ENCODE data around the gene SLC9C2.

DNA sequence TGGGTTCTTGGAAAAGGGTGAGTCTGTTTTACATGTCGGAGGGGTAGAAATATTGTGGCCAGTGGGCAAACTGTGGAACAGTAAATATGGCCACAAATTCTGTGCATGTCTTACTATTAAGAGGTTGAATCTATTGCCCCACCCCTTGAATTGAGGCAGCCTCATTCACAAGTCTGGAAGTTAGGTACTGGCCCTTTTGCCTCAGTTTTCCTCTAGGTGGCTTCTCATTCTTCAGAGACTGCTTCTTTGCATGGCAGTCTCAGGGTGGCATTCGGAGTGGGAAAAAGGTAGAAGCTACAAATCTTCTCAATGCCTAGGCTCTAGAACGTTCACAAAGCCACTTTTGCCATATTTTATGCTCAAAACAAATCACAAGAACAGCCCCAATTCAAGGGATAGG, 57.2 kb downstream of the SLC9C2 start:
- no peak for TF ChIP-seq POLR2AphosphoS5 (IDR thresholded peaks at IDR 0.05)
- TF ChIP-seq, protein P1, sequence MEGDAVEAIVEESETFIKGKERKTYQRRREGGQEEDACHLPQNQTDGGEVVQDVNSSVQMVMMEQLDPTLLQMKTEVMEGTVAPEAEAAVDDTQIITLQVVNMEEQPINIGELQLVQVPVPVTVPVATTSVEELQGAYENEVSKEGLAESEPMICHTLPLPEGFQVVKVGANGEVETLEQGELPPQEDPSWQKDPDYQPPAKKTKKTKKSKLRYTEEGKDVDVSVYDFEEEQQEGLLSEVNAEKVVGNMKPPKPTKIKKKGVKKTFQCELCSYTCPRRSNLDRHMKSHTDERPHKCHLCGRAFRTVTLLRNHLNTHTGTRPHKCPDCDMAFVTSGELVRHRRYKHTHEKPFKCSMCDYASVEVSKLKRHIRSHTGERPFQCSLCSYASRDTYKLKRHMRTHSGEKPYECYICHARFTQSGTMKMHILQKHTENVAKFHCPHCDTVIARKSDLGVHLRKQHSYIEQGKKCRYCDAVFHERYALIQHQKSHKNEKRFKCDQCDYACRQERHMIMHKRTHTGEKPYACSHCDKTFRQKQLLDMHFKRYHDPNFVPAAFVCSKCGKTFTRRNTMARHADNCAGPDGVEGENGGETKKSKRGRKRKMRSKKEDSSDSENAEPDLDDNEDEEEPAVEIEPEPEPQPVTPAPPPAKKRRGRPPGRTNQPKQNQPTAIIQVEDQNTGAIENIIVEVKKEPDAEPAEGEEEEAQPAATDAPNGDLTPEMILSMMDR (IDR thresholded peaks at IDR 0.05): no peak
